Skeletal muscle satellite cell (primary cell): ENCODE results near the gene CTSZ.
"Not testable (repeated sequence)": the region's sequence is repeated elsewhere in the genome, so short reads cannot be mapped to it uniquely, and the experiment has no call there.

Experiments
- H3K27me3 ChIP-seq: 2 replicates; pipeline ENCODE4 v1.7.0; 2013; ENCODE audit warnings: low read length; ENCODE audit not compliant: control insufficient read depth, insufficient read depth
- H3K36me3 ChIP-seq: 2 replicates; pipeline ENCODE4 v1.7.0; 2013; ENCODE audit warnings: mild to moderate bottlenecking, control low read depth, low read length; ENCODE audit not compliant: insufficient read depth
- H3K4me1 ChIP-seq: 2 replicates; pipeline ENCODE4 v1.7.0; 2013; ENCODE audit warnings: low read length; ENCODE audit not compliant: control insufficient read depth, insufficient read depth
- H3K4me2 ChIP-seq: 2 replicates; pipeline ENCODE4 v1.7.0; 2013; ENCODE audit warnings: mild to moderate bottlenecking, low read length
- H3K4me3 ChIP-seq: 2 replicates; pipeline ENCODE4 v1.7.0; 2013; ENCODE audit warnings: low read length
- H3K9ac ChIP-seq: 2 replicates; pipeline ENCODE4 v1.7.0; 2013; ENCODE audit warnings: mild to moderate bottlenecking, low read depth, low read length, moderate library complexity
- H3K9me3 ChIP-seq: replicated peaks from 2 replicates; pipeline ENCODE4 v1.7.0; 2013; ENCODE audit warnings: mild to moderate bottlenecking, control low read depth, low read length

Gene CTSZ

DNA sequence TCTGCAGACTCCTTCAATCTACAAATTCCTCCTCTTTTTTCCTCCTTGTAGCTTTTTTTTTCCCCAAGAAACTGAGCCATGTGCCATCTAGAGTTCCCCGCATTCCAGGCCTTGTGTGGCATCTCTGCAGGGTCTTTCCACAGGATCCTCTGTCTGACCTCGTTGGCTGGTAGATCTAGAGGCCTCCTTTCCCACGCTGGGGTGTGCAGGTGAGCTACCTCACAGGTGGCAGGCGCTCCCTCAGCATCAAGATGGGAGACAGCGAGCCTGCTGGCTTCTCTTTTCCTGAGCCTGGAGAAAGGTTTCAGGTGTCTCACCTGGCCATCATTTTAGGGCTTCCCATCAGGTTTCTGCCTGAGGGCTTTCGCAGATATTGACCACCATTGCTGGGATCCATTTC lies 35.6 kb downstream of the CTSZ start:
- peaks cover 18% of the 10 kb centered on the region for H3K27me3 ChIP-seq
- no peak overlapping the region for H3K9ac ChIP-seq
- no peaks in the 10 kb centered on the region for H3K36me3 ChIP-seq
- H3K9me3 ChIP-seq, result no peaks in the 10 kb centered on the region
- no peak overlapping the region for H3K4me2 ChIP-seq
- H3K4me3 ChIP-seq, result no peak overlapping the region
- no peaks in the 10 kb centered on the region for H3K4me1 ChIP-seq

DNA sequence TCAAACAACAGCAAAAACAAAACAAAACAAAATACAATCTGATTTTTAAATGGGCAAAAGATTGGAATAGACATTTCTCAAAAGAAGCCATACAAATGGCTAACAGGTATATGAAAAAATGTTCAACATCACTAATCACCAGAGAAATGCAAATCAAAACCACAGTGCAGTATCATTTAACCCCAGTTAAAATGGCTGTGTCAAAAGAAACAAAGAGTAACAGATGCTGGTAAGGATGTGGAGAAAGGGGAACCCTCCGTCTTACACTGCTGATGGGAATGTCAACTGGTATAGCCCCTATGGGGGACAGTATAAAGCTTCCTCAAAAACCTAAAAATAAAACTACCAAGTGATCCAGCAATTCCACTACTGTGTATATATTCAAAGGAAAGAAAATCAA lies 36.9 kb downstream of the CTSZ start:
- Histone ChIP-seq H3K4me3 (no peak overlapping the region), H3K4me2 (no peak overlapping the region), H3K9ac (no peak overlapping the region), H3K9me3 (no peaks in the 10 kb centered on the region), H3K27me3 (peaks cover 18% of the 10 kb centered on the region), H3K4me1 (no peaks in the 10 kb centered on the region), H3K36me3 (no peaks in the 10 kb centered on the region)

DNA sequence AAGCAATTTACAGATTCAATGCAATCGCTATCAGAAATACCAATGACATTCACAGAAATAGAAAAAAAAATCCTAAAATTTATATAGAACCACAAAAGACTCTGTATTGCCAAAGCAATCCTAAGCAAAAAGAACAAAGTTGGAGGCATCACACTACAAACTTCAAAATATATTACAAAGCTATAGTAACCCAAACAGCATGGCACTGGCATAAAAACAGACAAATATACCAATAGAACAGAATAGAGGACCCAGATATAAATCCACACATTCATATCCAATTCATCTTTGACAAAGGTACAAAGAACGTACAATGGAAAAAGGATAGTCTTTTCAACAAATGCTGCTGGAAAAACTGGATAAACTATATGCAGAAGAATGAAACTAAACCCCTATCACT lies 37.6 kb downstream of the CTSZ start:
- Histone ChIP-seq H3K4me2 (no peak overlapping the region), H3K27me3 (peaks cover 18% of the 10 kb centered on the region), H3K9ac (no peak overlapping the region), H3K4me3 (no peak overlapping the region), H3K4me1 (no peaks in the 10 kb centered on the region), H3K9me3 (no peaks in the 10 kb centered on the region), H3K36me3 (no peaks in the 10 kb centered on the region)

DNA sequence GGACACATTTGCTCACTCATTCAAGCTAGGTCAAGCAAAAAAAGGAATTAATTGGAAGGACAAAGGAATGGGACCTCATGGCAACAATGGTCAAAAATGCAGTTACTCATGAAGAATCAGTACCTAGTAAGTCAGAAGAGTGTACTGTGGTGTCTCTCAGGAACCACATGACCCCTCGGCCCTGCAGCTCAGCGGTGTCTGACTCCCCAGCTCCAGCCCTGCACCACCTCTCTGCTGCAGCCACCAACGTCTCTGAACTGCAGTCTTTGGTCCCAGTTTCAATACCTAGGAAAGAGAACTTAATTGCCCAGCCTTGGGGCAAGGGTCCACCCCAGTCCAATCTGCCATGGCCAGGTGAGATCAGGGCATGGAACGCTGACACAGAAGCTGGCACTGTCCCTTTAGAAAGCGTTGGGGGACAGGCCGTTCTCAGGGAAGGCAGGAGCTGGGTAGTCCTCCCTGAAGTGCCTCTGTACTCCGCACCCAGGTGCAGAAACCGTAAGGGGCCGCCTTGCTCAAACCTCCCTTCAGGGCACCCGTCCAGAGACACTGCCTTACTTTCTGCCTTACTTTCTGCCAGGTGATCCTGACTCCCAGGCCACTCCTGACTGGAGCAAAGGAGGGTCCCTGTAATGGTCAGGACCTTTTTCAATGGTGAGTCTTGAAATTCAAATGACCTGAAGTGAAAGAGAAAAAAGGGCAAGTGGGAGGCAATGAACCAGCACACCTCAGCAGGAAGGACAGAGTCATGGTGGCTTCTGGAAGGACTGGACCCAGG lies 39.2 kb downstream of the CTSZ start:
- Histone ChIP-seq H3K4me3 (no peak overlapping the region), H3K36me3 (no peaks in the 10 kb centered on the region), H3K9ac (no peak overlapping the region), H3K27me3 (peaks cover 17% of the 10 kb centered on the region), H3K4me2 (no peak overlapping the region), H3K9me3 (no peaks in the 10 kb centered on the region), H3K4me1 (no peaks in the 10 kb centered on the region)

DNA sequence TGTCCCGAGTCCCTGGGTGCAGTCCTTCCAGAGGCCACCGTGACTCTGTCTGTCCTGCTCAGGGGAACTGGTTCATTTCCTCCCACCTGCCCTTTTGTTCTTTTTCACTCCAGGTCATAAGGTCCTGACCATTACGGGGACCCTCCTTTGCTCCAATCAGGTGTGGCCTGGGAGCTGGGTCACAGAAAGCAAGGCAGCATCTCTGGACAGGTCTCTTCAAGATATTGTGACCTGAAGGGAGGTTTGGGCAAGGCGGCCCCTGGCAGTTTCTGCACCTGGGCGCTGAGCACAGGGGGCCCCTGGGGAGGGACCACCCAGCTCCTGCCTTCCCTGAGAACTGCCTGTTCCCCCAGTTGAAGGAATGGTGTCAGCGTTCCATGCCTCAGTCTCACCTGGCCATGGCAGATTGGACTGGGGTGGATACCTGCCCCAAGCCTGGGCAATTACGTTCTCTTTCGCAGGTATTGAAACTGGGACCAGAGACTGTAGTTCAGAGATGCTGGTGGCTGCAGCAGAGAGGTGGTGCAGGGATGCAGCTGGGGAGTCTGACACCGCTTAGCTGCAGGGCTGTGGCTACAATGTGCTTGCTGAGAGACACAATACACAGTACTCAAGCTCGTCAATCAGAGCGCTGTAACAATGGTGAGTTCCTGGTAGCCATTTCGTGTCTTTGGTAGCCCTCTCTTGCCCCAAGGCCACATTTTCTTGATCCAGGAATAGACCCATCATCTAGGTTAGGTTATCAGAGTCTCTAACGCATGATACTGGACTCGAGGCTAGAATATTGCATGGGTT lies 41.6 kb downstream of the CTSZ start:
- Histone ChIP-seq H3K4me1 (no peaks in the 10 kb centered on the region), H3K4me2 (no peak overlapping the region), H3K9ac (no peak overlapping the region), H3K9me3 (no peaks in the 10 kb centered on the region), H3K4me3 (no peak overlapping the region), H3K36me3 (no peaks in the 10 kb centered on the region), H3K27me3 (peaks cover 22% of the 10 kb centered on the region)

DNA sequence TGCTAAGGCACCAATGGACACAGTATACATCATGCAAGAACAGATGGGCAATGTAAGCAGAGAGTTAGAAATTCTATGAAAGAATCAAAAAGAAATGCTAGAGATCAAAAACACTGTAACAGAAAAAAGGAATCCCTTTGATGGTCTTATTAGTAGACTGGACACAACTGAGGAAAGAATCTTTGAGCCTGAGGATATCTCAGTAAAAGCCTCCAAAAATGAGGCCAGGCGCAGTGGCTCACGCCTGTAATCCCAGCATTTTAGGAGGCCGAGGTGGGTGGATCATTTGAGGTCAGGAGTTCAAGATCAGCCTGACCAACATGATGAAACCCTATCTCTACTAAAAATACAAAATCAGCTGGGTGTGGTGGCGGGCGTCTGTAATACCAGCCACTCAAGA lies 43.1 kb downstream of the CTSZ start:
- not testable (repeated sequence) for H3K4me2 ChIP-seq, H3K4me1 ChIP-seq, H3K4me3 ChIP-seq, H3K9ac ChIP-seq, H3K36me3 ChIP-seq, H3K9me3 ChIP-seq
- peaks cover 20% of the 10 kb centered on the region for H3K27me3 ChIP-seq

DNA sequence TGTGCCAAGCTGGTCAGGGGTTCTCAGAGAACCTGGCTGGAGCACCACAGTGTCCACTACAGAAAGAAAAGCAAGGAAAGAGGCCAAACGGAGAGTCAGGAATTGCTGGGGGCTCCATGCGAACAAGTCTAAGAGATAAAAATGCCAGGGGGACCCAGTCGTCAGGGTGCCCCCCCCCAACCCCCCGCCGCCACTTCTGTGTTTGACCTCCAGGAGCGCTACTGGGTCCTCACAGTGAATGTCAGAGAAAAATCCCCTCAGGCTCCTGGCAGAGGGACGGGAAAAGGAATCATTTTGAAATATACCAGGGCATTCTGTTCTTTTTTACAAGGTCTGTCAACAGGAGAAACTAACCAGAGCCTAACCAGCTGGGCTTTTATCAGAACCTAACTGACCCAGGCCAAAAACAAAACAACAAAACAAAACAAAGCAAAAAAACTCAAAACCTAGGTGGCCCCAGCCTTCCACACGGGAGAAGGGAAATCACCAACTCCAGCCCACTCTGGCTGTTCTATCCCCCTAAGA lies 43.9 kb downstream of the CTSZ start:
- no peak overlapping the region for H3K9ac ChIP-seq
- no peaks in the 10 kb centered on the region for H3K36me3 ChIP-seq
- H3K4me3 ChIP-seq, result no peak overlapping the region
- H3K9me3 ChIP-seq, result no peaks in the 10 kb centered on the region
- no peak overlapping the region for H3K4me2 ChIP-seq
- peaks cover 18% of the 10 kb centered on the region for H3K27me3 ChIP-seq
- no peaks in the 10 kb centered on the region for H3K4me1 ChIP-seq

DNA sequence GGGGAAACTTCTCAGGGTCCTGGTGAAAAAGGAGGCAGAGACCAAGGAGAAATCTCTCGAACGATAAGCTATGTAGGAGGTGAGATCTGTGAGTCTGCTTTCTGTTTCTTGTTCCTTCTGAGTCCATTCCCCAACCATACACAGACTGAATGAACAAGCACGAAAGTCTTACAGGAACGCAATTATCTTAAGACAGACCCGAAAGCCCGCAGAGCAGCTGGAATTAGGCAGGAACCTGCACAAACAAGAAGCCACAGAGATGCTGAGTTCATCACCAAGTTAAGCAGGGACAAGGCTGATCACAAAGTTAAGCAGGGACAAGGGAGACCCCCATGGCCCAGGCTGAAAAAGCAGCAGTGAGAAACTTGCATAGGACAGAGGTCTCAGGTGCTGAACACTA lies 47.4 kb downstream of the CTSZ start:
- Histone ChIP-seq H3K4me2 (no peak overlapping the region), H3K36me3 (no peaks in the 10 kb centered on the region), H3K9ac (no peak overlapping the region), H3K4me3 (no peak overlapping the region), H3K27me3 (peaks cover 12% of the 10 kb centered on the region), H3K9me3 (no peaks in the 10 kb centered on the region), H3K4me1 (no peaks in the 10 kb centered on the region)

DNA sequence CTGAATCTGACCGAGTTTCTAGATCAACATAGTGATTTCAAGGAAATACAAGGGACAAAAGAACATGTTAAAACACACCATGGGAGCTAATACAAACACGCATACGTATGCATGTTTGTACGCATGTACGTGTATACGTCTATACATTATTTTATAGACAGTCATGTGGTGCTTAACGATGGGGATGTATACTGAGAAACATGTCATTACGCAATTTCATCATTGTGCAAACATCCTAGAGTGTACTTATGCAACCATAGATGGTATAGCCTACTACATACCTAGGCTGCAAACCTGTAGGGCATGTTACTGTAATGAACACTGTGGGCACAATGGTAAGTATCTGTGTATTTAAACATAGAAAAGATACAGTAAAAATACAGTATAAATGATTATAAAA lies 51.0 kb downstream of the CTSZ start:
- Histone ChIP-seq H3K36me3 (no peaks in the 10 kb centered on the region), H3K9ac (no peak overlapping the region), H3K4me2 (no peak overlapping the region), H3K4me3 (no peak overlapping the region), H3K27me3 (peaks cover 15% of the 10 kb centered on the region), H3K4me1 (no peaks in the 10 kb centered on the region), H3K9me3 (no peaks in the 10 kb centered on the region)

DNA sequence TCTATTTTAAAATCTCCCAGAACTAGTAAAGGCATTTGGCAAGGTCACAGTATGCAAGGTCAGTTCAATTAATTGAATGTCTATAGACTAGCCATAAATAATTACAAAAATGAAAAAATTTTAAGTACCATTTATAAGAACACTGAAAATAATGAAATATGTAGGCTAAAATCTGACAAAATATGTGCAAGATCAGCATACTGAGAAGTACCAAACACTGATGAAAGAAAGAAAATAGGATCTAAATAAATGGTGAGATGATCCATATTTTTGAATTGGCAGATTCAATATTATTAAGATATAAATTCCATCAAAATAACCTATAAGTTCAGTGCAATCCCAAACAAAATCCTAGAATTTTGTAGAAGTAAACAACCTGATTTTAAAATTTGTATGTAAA lies 54.0 kb downstream of the CTSZ start:
- H3K4me2 ChIP-seq, result no peak overlapping the region

DNA sequence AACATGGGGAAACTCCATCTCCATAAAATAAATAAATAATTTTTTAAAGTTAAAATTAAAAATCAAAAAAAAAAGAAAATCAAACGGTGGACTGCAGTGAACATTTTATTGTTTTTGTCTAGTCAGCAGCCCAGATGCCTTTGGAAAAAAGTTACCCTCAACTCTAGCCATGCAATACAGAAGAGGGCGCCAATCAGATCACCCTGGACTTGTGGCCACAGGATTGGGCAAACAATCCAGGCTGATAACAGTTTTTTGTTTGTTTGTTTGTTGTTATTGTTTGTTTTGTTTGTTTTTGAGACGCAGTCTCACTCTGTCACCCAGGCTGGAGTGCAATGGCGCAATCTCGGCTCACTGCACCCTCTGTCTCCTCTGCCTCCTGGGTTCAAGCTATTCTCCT lies 56.5 kb downstream of the CTSZ start:
- H3K4me2 ChIP-seq, result no peak overlapping the region
- H3K27me3 ChIP-seq, result peaks cover 14% of the 10 kb centered on the region
- H3K4me1 ChIP-seq, result no peaks in the 10 kb centered on the region
- no peaks in the 10 kb centered on the region for H3K9me3 ChIP-seq
- no peaks in the 10 kb centered on the region for H3K36me3 ChIP-seq
- H3K9ac ChIP-seq, result no peak overlapping the region
- H3K4me3 ChIP-seq, result no peak overlapping the region

More for the DNA sequence above, 54.0 kb downstream of the CTSZ start:
- H3K9ac ChIP-seq, result no peak overlapping the region
- H3K27me3 ChIP-seq, result peaks cover 14% of the 10 kb centered on the region
- no peaks in the 10 kb centered on the region for H3K36me3 ChIP-seq
- no peaks in the 10 kb centered on the region for H3K9me3 ChIP-seq
- H3K4me1 ChIP-seq, result no peaks in the 10 kb centered on the region
- no peak overlapping the region for H3K4me3 ChIP-seq
